Gastrocnemius medialis (tissue), 4 donors: ENCODE data around the gene DCHS1.

Source experiments
- POLR2A ChIP-seq, 2 donors: fragments of 450-650 bp; IDR thresholded peaks; one replicate each; pipeline ENCODE4 v1.6.1; 2017; ENCODE audit warnings: antibody characterized with exemption in 2 of 2, mild to moderate bottlenecking in 2 of 2, moderate library complexity in 2 of 2
- TF ChIP-seq, protein P1 (sequence below), 5 experiments: fragments of 450-650 bp in 3 of 5; fragments of 200-600 bp in 2 of 5; sonication (generic) in 2 of 5; IDR thresholded peaks in 4 of 5; conservative IDR thresholded peaks in 1 of 5; 1 replicate in 4 of 5; 2 replicates in 1 of 5; pipeline ENCODE4 v1.5.1; 2016 to 2019; ENCODE audit warnings: antibody characterized with exemption in 5 of 5, mild to moderate bottlenecking in 3 of 5, moderate library complexity in 3 of 5

DNA sequence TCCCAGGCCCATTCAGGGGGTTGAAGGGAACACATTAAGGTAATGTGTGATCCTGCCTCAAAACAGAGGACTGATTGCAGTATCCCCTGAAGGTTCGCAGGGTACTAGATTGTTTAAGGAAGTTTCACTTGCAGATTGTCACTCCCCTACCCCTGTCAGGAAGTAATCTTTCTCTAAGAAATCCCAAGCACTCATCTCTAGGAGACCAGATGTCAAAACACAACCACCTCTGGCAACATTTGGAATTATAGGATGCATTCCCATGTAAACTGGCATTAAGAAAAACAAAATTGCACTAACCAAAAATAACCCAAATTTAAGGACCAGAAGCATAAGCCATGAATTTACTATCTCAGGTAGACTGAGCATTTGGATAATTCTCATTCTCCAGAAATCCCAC, 25.9 kb upstream of the DCHS1 start:
- no peak for TF ChIP-seq POLR2A (IDR thresholded peaks at IDR 0.05)
- TF ChIP-seq, protein P1, sequence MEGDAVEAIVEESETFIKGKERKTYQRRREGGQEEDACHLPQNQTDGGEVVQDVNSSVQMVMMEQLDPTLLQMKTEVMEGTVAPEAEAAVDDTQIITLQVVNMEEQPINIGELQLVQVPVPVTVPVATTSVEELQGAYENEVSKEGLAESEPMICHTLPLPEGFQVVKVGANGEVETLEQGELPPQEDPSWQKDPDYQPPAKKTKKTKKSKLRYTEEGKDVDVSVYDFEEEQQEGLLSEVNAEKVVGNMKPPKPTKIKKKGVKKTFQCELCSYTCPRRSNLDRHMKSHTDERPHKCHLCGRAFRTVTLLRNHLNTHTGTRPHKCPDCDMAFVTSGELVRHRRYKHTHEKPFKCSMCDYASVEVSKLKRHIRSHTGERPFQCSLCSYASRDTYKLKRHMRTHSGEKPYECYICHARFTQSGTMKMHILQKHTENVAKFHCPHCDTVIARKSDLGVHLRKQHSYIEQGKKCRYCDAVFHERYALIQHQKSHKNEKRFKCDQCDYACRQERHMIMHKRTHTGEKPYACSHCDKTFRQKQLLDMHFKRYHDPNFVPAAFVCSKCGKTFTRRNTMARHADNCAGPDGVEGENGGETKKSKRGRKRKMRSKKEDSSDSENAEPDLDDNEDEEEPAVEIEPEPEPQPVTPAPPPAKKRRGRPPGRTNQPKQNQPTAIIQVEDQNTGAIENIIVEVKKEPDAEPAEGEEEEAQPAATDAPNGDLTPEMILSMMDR (IDR thresholded peaks at IDR 0.05 in 4 of 5, conservative IDR thresholded peaks at IDR 0.05 in 1 of 5), result no peak
